Muscle of leg (tissue), 11 donors: Measurements from ENCODE around the gene RAP1A. TPM values are rescaled to one million over a fixed set of nuclear protein-coding genes. Genes with fewer than 3 reads are reported as not detected.

Source experiments
- DNase-seq: peaks from one replicate; pipeline ENCODE4 v3.0.0; 2013
- H3K27ac ChIP-seq: one replicate; pipeline ENCODE4 v1.5.1; 2013; ENCODE audit warnings: mild to moderate bottlenecking, low read length, control low read depth
- H3K27me3 ChIP-seq: one replicate; pipeline ENCODE4 v1.6.1; 2013; ENCODE audit warnings: low read length; ENCODE audit not compliant: control insufficient read depth, insufficient read depth
- H3K36me3 ChIP-seq: one replicate; pipeline ENCODE4 v1.6.1; 2013; ENCODE audit warnings: low read length; ENCODE audit not compliant: control insufficient read depth, insufficient read depth
- H3K4me1 ChIP-seq: one replicate; pipeline ENCODE4 v1.6.1; 2013; ENCODE audit warnings: low read length; ENCODE audit not compliant: control insufficient read depth, insufficient read depth
- H3K4me3 ChIP-seq: one replicate; pipeline ENCODE4 v1.5.1; 2013; ENCODE audit warnings: low read length, control low read depth
- H3K9me3 ChIP-seq: replicated peaks from 2 replicates; pipeline ENCODE4 v1.6.1; 2013; ENCODE audit warnings: low read depth, low read length; ENCODE audit not compliant: control insufficient read depth
- WGBS: methylation state at CpG from one replicate; pipeline ENCODE4 v1.1.5; 2013; ENCODE audit warnings: missing lambda C conversion rate; ENCODE audit not compliant: insufficient coverage; 5-methylcytosine and 5-hydroxymethylcytosine counted together
- polyA plus RNA-seq, 8 donors: library from polyadenylated mRNA; unstranded; fragments of 120-200 nt; gene quantifications; one replicate each; pipeline versions ENCODE4 v1.2.1 to v1.2.3, GENCODE V29; 2013; ENCODE audit warnings: inconsistent platforms in 1 of 8, low replicate concordance in 1 of 8; ENCODE audit not compliant: insufficient read length in 8 of 8, insufficient read depth in 1 of 8
- total RNA-seq: library from RNA; stranded (reverse); fragments of 120-200 nt; gene quantifications from one replicate; pipeline ENCODE4 v1.2.4, GENCODE V29; 2013

RAP1A gene
- total and polyA plus RNA-seq, 9 donors, result 19.6 to 59.3 (median 49.3) TPM

GRCh38 chr1:111705841-111706240 is 86.3 kb downstream of the RAP1A start:
- DNase-seq, result no peak
- Histone ChIP-seq H3K27ac (no peak overlapping the region), H3K4me3 (no peak overlapping the region), H3K36me3 (peaks cover 41% of the 10 kb centered on the region), H3K27me3 (no peaks in the 10 kb centered on the region), H3K4me1 (no peaks in the 10 kb centered on the region), H3K9me3 (no peaks in the 10 kb centered on the region)
- WGBS, result no CpG with 5 or more reads among the region's 3 CpGs

- H3K4me1 ChIP-seq, result no peaks in the 10 kb centered on the region
- no CpG with 5 or more reads among the region's 2 CpGs for WGBS
- no peak overlapping the region for H3K27ac ChIP-seq
- no peaks in the 10 kb centered on the region for H3K9me3 ChIP-seq
- H3K36me3 ChIP-seq, result peaks cover 35% of the 10 kb centered on the region
- no peak for DNase-seq
- no peaks in the 10 kb centered on the region for H3K27me3 ChIP-seq
- no peak overlapping the region for H3K4me3 ChIP-seq
Observed at GRCh38 chr1:111706921-111707320, 87.3 kb downstream of the RAP1A start.

GRCh38 chr1:111707906-111708305 is 88.3 kb downstream of the RAP1A start:
- Histone ChIP-seq H3K4me1 (no peaks in the 10 kb centered on the region), H3K27ac (no peak overlapping the region), H3K4me3 (no peak overlapping the region), H3K9me3 (no peaks in the 10 kb centered on the region), H3K36me3 (peaks cover 32% of the 10 kb centered on the region), H3K27me3 (no peaks in the 10 kb centered on the region)
- DNase-seq, result no peak
- WGBS, result no CpG with 5 or more reads among the region's 9 CpGs

- Histone ChIP-seq H3K4me1 (no peaks in the 10 kb centered on the region), H3K9me3 (no peaks in the 10 kb centered on the region), H3K36me3 (peaks cover 17% of the 10 kb centered on the region), H3K27me3 (no peaks in the 10 kb centered on the region), H3K4me3 (no peak overlapping the region), H3K27ac (no peak overlapping the region)
- DNase-seq, result no peak
- no CpG with 5 or more reads among the region's 1 CpG for WGBS
Observed at GRCh38 chr1:111709986-111710385, 90.4 kb downstream of the RAP1A start.

GRCh38 chr1:111716333-111716732 is 96.7 kb downstream of the RAP1A start:
- Histone ChIP-seq H3K4me3 (no peak overlapping the region), H3K27ac (no peak overlapping the region), H3K9me3 (no peaks in the 10 kb centered on the region), H3K27me3 (no peaks in the 10 kb centered on the region), H3K36me3 (peaks cover 2% of the 10 kb centered on the region), H3K4me1 (peaks cover 29% of the 10 kb centered on the region)
- DNase-seq, result no peak
- no CpG with 5 or more reads among the region's 3 CpGs for WGBS

GRCh38 chr1:111717450-111717849 is 97.9 kb downstream of the RAP1A start:
- no peak for DNase-seq
- Histone ChIP-seq H3K4me1 (peaks cover 40% of the 10 kb centered on the region), H3K36me3 (peaks cover 2% of the 10 kb centered on the region), H3K27me3 (no peaks in the 10 kb centered on the region), H3K4me3 (no peak overlapping the region), H3K27ac (no peak overlapping the region), H3K9me3 (no peaks in the 10 kb centered on the region)
- 97% methylated on average over 2 of the region's 2 CpGs for WGBS

- Histone ChIP-seq H3K27ac (peak overlapping the region; percentile 90), H3K4me3 (no peak overlapping the region), H3K36me3 (peaks cover 9% of the 10 kb centered on the region), H3K4me1 (peaks cover 55% of the 10 kb centered on the region), H3K9me3 (no peaks in the 10 kb centered on the region), H3K27me3 (no peaks in the 10 kb centered on the region)
- 77% methylated on average over 2 of the region's 5 CpGs for WGBS
- no peak for DNase-seq
Observed at GRCh38 chr1:111719135-111719534, 99.5 kb downstream of the RAP1A start.

- H3K27ac ChIP-seq, result peak overlapping the region; percentile 90
- H3K4me3 ChIP-seq, result no peak overlapping the region
Observed at GRCh38 chr1:111719674-111720132, 100.1 kb downstream of the RAP1A start.

GRCh38 chr1:111720274-111720976 is 100.8 kb downstream of the RAP1A start:
- H3K36me3 ChIP-seq, result peaks cover 11% of the 10 kb centered on the region
- peak overlapping the region; percentile 90 for H3K27ac ChIP-seq
- no peak overlapping the region for H3K4me3 ChIP-seq
- H3K4me1 ChIP-seq, result peaks cover 68% of the 10 kb centered on the region
- DNase-seq, result peak; percentile 45
- H3K9me3 ChIP-seq, result no peaks in the 10 kb centered on the region
- 55% methylated on average over 6 of the region's 7 CpGs for WGBS
- no peaks in the 10 kb centered on the region for H3K27me3 ChIP-seq

More at GRCh38 chr1:111719674-111720132, 100.1 kb downstream of the RAP1A start:
- DNase-seq, result peak; percentile 90
- H3K36me3 ChIP-seq, result peaks cover 11% of the 10 kb centered on the region
- H3K4me1 ChIP-seq, result peaks cover 61% of the 10 kb centered on the region
- H3K9me3 ChIP-seq, result no peaks in the 10 kb centered on the region
- WGBS, result 0% methylated on average over 1 of the region's 4 CpGs
- H3K27me3 ChIP-seq, result no peaks in the 10 kb centered on the region

- Histone ChIP-seq H3K4me1 (peaks cover 76% of the 10 kb centered on the region), H3K9me3 (no peaks in the 10 kb centered on the region), H3K27me3 (no peaks in the 10 kb centered on the region), H3K27ac (peak overlapping the region; percentile 90), H3K4me3 (no peak overlapping the region), H3K36me3 (peaks cover 15% of the 10 kb centered on the region)
- 82% methylated on average over 6 of the region's 10 CpGs for WGBS
- DNase-seq, result no peak
Observed at GRCh38 chr1:111720977-111721786, 101.6 kb downstream of the RAP1A start.
